NCI-H1105 (cell line): ENCODE data around the gene ATP6V0E1.
"Not testable (repeated sequence)": the region's sequence is repeated elsewhere in the genome, so short reads cannot be mapped to it uniquely, and the experiment has no call there.

Experiments used
- DNase-seq: peaks from one replicate; lab custom pipeline; 2025; lab: John Stamatoyannopoulos, UW

The ATP6V0E1 gene

DNA sequence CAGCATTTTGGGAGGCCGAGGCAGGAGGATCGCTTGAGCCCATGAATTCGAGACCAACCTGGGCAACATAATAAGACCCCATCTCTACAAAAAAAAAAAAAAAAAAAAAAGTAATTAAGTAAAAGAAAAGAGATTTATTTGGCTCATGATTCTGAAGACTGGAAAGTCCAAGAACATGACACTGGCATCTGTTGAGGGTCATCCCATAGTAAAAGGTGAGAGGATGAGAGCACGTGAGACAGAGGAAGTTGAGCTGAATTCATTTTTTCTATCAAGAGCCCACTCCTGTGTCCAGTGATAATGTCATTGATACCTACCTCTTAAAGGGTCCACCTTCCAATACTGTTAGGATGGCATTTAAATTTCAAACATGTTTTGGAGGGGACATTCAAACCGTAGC lies 92.4 kb downstream of the ATP6V0E1 start:
- DNase-seq = no peak

DNA sequence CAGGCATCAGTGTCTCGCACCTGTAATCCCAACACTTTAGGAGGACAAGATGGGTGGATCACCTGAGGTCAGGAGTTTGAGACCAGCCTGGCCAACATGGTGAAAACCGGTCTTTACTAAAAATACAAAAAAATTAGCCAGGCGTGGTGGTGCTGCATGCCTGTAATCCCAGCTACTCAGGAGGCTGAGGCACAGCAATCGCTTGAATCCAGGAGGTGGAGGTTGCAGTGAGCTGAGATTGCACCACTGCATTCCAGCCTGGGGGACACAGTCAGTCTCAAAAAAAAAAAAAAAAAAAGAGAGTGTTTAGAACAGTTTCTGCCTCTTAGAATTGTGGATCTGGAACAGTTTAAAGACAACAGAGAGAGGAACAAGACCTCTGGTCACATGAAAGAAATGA lies 92.9 kb downstream of the ATP6V0E1 start:
- not testable (repeated sequence) for DNase-seq

DNA sequence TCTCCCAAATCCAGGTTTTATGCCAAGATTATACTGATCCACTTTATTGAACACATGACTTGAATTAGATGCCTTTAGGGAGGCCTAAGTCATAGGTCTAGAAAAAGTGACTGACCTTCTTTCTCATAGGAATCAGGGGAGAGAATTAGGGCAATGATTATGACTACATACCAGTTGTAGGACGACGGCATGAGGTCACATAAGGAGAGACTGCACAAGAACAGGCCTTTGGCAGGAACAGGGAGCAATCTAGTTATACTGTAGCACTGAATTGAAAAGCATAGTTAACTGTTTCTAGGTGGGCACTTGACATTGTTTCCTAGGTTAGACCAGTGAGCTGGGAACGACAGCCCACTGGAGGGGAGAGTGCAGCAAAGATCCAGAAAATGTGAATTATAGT lies 95.3 kb downstream of the ATP6V0E1 start:
- DNase-seq = no peak
